GM23248 (cell line): ENCODE measurements around the gene CPNE4.

ENCODE experiments used
- EZH2 ChIP-seq: fragments of 200-600 bp; sonication (generic); IDR thresholded peaks from 2 replicates; pipeline ENCODE4 v1.6.1; 2018; ENCODE audit warnings: antibody characterized with exemption, mild to moderate bottlenecking; ENCODE audit not compliant: insufficient read depth, poor library complexity, severe bottlenecking
- EZH2phosphoT487 ChIP-seq: fragments of 200-600 bp; sonication (generic); IDR thresholded peaks from 2 replicates; pipeline ENCODE4 v1.6.1; 2018; ENCODE audit warnings: antibody characterized with exemption, moderate library complexity, mild to moderate bottlenecking, low read depth; ENCODE audit not compliant: insufficient read depth

GRCh38 chr3:132034486-132035464 lies at the start of gene CPNE4:
- TF ChIP-seq EZH2 (no peak), EZH2phosphoT487 (no peak)
